Measurements from ENCODE around the gene AJM1.

Gene AJM1

GRCh38 chr9:136890661-136891060 is 48.4 kb downstream of the AJM1 start (continued):
- TF ChIP-seq GLIS3 (CRISPR knock-in tag; IDR thresholded peaks at IDR 0.05) (no peak), TSHZ2 (CRISPR knock-in tag; IDR thresholded peaks at IDR 0.05) (no peak), ZFP30 (CRISPR knock-in tag; IDR thresholded peaks at IDR 0.05) (no peak), CSDC2 (CRISPR knock-in tag; IDR thresholded peaks at IDR 0.05) (no peak), ZC3H10 (CRISPR knock-in tag; IDR thresholded peaks at IDR 0.05) (no peak), OSR1 (CRISPR knock-in tag; IDR thresholded peaks at IDR 0.05) (no peak), RARB (CRISPR knock-in tag; IDR thresholded peaks at IDR 0.05) (no peak), SNAI2 (CRISPR knock-in tag; IDR thresholded peaks at IDR 0.05) (no peak), ZNF565 (CRISPR knock-in tag; conservative IDR thresholded peaks at IDR 0.05; ENCODE audit: low read depth) (no peak)

Measured in SK-N-SH treated with all-trans-retinoic acid at 6 μM for 48 hours (cell line).